Neural progenitor cell (in vitro differentiated cells): ENCODE measurements around the gene ZBED3.

ENCODE experiments used
- EZH2 ChIP-seq: fragments of 200-600 bp; sonication (generic); IDR thresholded peaks from 2 replicates; pipeline ENCODE4 v1.6.1; 2017; ENCODE audit warnings: antibody characterized with exemption, mild to moderate bottlenecking, moderate library complexity
- EZH2phosphoT487 ChIP-seq: fragments of 200-600 bp; sonication (generic); IDR thresholded peaks from 2 replicates; pipeline ENCODE4 v1.6.1; 2017; ENCODE audit warnings: antibody characterized with exemption
- TF ChIP-seq, protein P1 (sequence below): fragments of 200-600 bp; sonication (generic); IDR thresholded peaks from 2 replicates; pipeline ENCODE4 v1.5.1; 2017; ENCODE audit warnings: antibody characterized with exemption, mild to moderate bottlenecking

DNA sequence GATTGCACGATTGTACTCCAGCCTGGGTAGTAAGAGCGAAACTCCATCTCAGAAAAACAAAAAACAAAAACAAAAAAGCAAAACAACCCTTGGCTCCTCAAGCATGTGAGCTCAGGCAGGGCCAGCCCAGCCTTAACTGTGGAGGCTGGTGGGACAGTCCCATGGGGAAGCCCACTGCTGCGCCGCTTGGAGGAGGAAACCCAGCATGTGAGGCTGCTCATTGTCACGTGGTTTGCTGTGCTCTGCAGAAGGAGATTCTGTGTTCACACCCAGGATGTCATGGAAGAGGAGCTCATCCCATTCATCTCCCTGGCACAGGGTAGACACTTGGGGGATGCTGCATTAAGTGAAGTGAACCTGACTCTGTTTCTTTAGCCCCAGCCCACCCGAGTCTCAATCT, 4.0 kb downstream of the ZBED3 start:
- TF ChIP-seq, protein P1, sequence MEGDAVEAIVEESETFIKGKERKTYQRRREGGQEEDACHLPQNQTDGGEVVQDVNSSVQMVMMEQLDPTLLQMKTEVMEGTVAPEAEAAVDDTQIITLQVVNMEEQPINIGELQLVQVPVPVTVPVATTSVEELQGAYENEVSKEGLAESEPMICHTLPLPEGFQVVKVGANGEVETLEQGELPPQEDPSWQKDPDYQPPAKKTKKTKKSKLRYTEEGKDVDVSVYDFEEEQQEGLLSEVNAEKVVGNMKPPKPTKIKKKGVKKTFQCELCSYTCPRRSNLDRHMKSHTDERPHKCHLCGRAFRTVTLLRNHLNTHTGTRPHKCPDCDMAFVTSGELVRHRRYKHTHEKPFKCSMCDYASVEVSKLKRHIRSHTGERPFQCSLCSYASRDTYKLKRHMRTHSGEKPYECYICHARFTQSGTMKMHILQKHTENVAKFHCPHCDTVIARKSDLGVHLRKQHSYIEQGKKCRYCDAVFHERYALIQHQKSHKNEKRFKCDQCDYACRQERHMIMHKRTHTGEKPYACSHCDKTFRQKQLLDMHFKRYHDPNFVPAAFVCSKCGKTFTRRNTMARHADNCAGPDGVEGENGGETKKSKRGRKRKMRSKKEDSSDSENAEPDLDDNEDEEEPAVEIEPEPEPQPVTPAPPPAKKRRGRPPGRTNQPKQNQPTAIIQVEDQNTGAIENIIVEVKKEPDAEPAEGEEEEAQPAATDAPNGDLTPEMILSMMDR: no peak
- TF ChIP-seq EZH2phosphoT487: no peak
- no peak for TF ChIP-seq EZH2
